H9 (cell line): Measurements from ENCODE around the gene URB1. TPM values are rescaled to one million over a fixed set of nuclear protein-coding genes. Genes with fewer than 3 reads are reported as not detected.
"Not testable (repeated sequence)": the region's sequence is repeated elsewhere in the genome, so short reads cannot be mapped to it uniquely, and the experiment has no call there.

Experiments used
- DNase-seq: peaks from one replicate; pipeline ENCODE4 v3.0.0-alpha.2; 2017
- H2AFZ ChIP-seq: one replicate; pipeline ENCODE4 v1.6.1; 2013; ENCODE audit warnings: mild to moderate bottlenecking, low read length, control low read depth, moderate library complexity
- H2AK5ac ChIP-seq: 2 replicates; pipeline ENCODE4 v1.6.1; 2013; ENCODE audit warnings: low read length, control low read depth, mixed read lengths; ENCODE audit not compliant: insufficient read length
- H2BK120ac ChIP-seq: one replicate; pipeline ENCODE4 v1.6.1; 2013; ENCODE audit warnings: low read depth, mild to moderate bottlenecking, low read length, control low read depth, inconsistent platforms; ENCODE audit not compliant: poor library complexity, severe bottlenecking
- H2BK12ac ChIP-seq: 2 replicates; pipeline ENCODE4 v1.6.1; 2013; ENCODE audit warnings: low read length, control low read depth, mixed read lengths, low read depth; ENCODE audit not compliant: insufficient read length
- H2BK15ac ChIP-seq: 2 replicates; pipeline ENCODE4 v1.6.1; 2013; ENCODE audit warnings: low read depth, low read length, control low read depth
- H2BK20ac ChIP-seq: one replicate; pipeline ENCODE4 v1.6.1; 2013; ENCODE audit warnings: low read depth, mild to moderate bottlenecking, low read length, control low read depth, inconsistent platforms; ENCODE audit not compliant: poor library complexity, severe bottlenecking
- H2BK5ac ChIP-seq: 2 replicates; pipeline ENCODE4 v1.6.1; 2013; ENCODE audit warnings: low read length, control low read depth, mixed read lengths; ENCODE audit not compliant: insufficient read length
- H3K14ac ChIP-seq: 2 replicates; pipeline ENCODE4 v1.6.1; 2013; ENCODE audit warnings: low read length, control low read depth; ENCODE audit not compliant: insufficient read depth
- H3K18ac ChIP-seq: 2 replicates; pipeline ENCODE4 v1.6.1; 2013; ENCODE audit warnings: low read depth, mild to moderate bottlenecking, mixed read lengths, low read length, control low read depth; ENCODE audit not compliant: insufficient read length
- H3K23ac ChIP-seq: 2 replicates; pipeline ENCODE4 v1.6.1; 2013; ENCODE audit warnings: low read length, control low read depth, mixed read lengths, low read depth; ENCODE audit not compliant: insufficient read length
- H3K23me2 ChIP-seq: 2 replicates; pipeline ENCODE4 v1.6.1; 2013; ENCODE audit warnings: low read depth, mild to moderate bottlenecking, mixed read lengths, low read length, control low read depth; ENCODE audit not compliant: insufficient read length, poor library complexity, severe bottlenecking
- H3K27ac ChIP-seq: 2 replicates; pipeline ENCODE4 v1.5.1; 2013; ENCODE audit warnings: low read length, control low read depth, mixed read lengths, low read depth; ENCODE audit not compliant: insufficient read length
- H3K27me3 ChIP-seq: 2 replicates; pipeline ENCODE4 v1.6.1; 2013; ENCODE audit warnings: low read length, control low read depth, inconsistent platforms; ENCODE audit not compliant: insufficient read depth
- H3K4ac ChIP-seq: 2 replicates; pipeline ENCODE4 v1.6.1; 2013; ENCODE audit warnings: low read depth, mild to moderate bottlenecking, control low read depth, inconsistent platforms, low read length, moderate library complexity
- H3K4me1 ChIP-seq: 2 replicates; pipeline ENCODE4 v1.6.1; 2013; ENCODE audit warnings: low read length, control low read depth, inconsistent platforms; ENCODE audit not compliant: insufficient read depth
- H3K4me2 ChIP-seq: 2 replicates; pipeline ENCODE4 v1.6.1; 2013; ENCODE audit warnings: low read length, control low read depth, mixed read lengths; ENCODE audit not compliant: insufficient read length, insufficient read depth
- H3K56ac ChIP-seq: 2 replicates; pipeline ENCODE4 v1.6.1; 2013; ENCODE audit warnings: low read depth, mild to moderate bottlenecking, mixed read lengths, low read length, control low read depth; ENCODE audit not compliant: insufficient read length
- H3K79me1 ChIP-seq: 2 replicates; pipeline ENCODE4 v1.6.1; 2013; ENCODE audit warnings: low read depth, mild to moderate bottlenecking, moderate library complexity, low read length, control low read depth, inconsistent platforms; ENCODE audit not compliant: insufficient read depth, poor library complexity, severe bottlenecking
- H3K79me2 ChIP-seq: 2 replicates; pipeline ENCODE4 v1.6.1; 2013; ENCODE audit warnings: low read length, control low read depth, inconsistent platforms; ENCODE audit not compliant: insufficient read depth
- H3K9ac ChIP-seq: 2 replicates; pipeline ENCODE4 v1.6.1; 2013; ENCODE audit warnings: low read length, control low read depth, mixed read lengths; ENCODE audit not compliant: insufficient read length; ENCODE audit errors: extremely low read depth
- H3K9me3 ChIP-seq: one replicate; pipeline ENCODE4 v1.6.1; 2013; ENCODE audit warnings: low read depth, low read length, inconsistent platforms; ENCODE audit not compliant: control insufficient read depth
- H3T11ph ChIP-seq: one replicate; pipeline ENCODE4 v1.6.1; 2013; ENCODE audit warnings: mild to moderate bottlenecking, low read length, control low read depth, inconsistent platforms
- H4K20me1 ChIP-seq: one replicate; pipeline ENCODE4 v1.6.1; 2013; ENCODE audit not compliant: control insufficient read depth, insufficient read length, insufficient read depth
- H4K5ac ChIP-seq: 2 replicates; pipeline ENCODE4 v1.6.1; 2013; ENCODE audit warnings: low read depth, mild to moderate bottlenecking, mixed read lengths, low read length, control low read depth; ENCODE audit not compliant: insufficient read length
- H4K8ac ChIP-seq: replicated peaks from 2 replicates; pipeline ENCODE4 v1.6.1; 2013; ENCODE audit warnings: low read length, control low read depth, mixed read lengths, low read depth; ENCODE audit not compliant: insufficient read length
- H4K91ac ChIP-seq: 2 replicates; pipeline ENCODE4 v1.6.1; 2013; ENCODE audit warnings: low read depth, mild to moderate bottlenecking, moderate library complexity, mixed read lengths, low read length, control low read depth; ENCODE audit not compliant: insufficient read length
- H3K27ac Mint-ChIP-seq, 3 experiments: 2 replicates in 2 of 3; 3 replicates in 1 of 3; pipeline ENCODE4 v1.8.0; 2020 to 2021; ENCODE audit warnings: mixed read lengths in 3 of 3, mild to moderate bottlenecking in 1 of 3, moderate library complexity in 1 of 3
- H3K27me3 Mint-ChIP-seq: 2 replicates; pipeline ENCODE4 v1.8.0; 2021; ENCODE audit warnings: low read depth, mild to moderate bottlenecking, moderate library complexity, mixed read lengths
- H3K36me3 Mint-ChIP-seq, 3 experiments: 2 replicates in 2 of 3; 3 replicates in 1 of 3; pipeline ENCODE4 v1.8.0; 2020 to 2021; ENCODE audit warnings: low read depth in 3 of 3, mixed read lengths in 3 of 3; ENCODE audit not compliant: insufficient read depth in 1 of 3
- H3K4me1 Mint-ChIP-seq, 2 experiments: 2 replicates each; pipeline ENCODE4 v1.8.0; 2020; ENCODE audit warnings: mixed read lengths in 2 of 2
- H3K4me3 Mint-ChIP-seq, 2 experiments: 2 replicates in 1 of 2; 3 replicates in 1 of 2; pipeline ENCODE4 v1.8.0; 2020 to 2021; ENCODE audit warnings: mild to moderate bottlenecking in 2 of 2, mixed read lengths in 2 of 2, moderate library complexity in 1 of 2
- H3K9me3 Mint-ChIP-seq, 2 experiments: 2 replicates in 1 of 2; 3 replicates in 1 of 2; pipeline ENCODE4 v1.8.0; 2020; ENCODE audit warnings: mild to moderate bottlenecking in 2 of 2, mixed read lengths in 2 of 2, moderate library complexity in 1 of 2
- WGBS: extraction: QIAGEN DNeasy Blood & Tissue Kit; methylation state at CpG from one replicate; pipeline ENCODE4 v1.1.7; 2013; ENCODE audit warnings: missing lambda C conversion rate, low lambda C conversion rate, mixed read lengths; ENCODE audit not compliant: insufficient read length; ENCODE audit errors: extremely low coverage; 5-methylcytosine and 5-hydroxymethylcytosine counted together
- total RNA-seq: library from RNA; stranded (reverse); gene quantifications from 2 replicates; pipeline ENCODE4 v1.2.1, GENCODE V29; 2021
- TF ChIP-seq, protein P1 (sequence below): fragments of 200-600 bp; sonication (generic); conservative IDR thresholded peaks from 3 replicates; pipeline ENCODE4 v1.8.0; 2021; ENCODE audit warnings: antibody characterized with exemption, mild to moderate bottlenecking

URB1 gene
- total RNA-seq, 1 experiment from 2014 or later = 23.5 TPM

DNA sequence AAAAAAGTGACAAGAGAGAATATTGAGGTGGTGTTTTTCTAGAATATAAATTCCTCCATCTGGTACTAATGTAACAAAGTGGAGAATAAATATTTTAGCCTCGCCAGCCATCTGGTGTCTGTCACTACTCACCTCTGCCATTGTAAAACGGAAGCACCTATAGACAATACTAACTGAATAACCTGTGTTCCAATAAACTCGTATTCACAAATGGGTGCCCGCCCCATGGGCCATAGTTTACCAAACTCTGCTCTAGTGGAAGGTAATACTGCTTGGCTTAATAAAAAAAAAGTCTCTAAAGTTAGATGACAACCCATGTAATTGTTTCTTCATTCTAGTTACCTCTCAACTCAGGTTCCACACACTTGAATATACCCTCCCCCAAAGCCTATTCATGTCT is 122.1 kb downstream of the URB1 start:
- Histone ChIP-seq H3K4me2 (no peak overlapping the region), H2BK12ac (no peak overlapping the region), H2AFZ (no peak overlapping the region), H4K5ac (no peak overlapping the region), H4K20me1 (no peaks in the 10 kb centered on the region), H2BK5ac (no peak overlapping the region), H2AK5ac (no peak overlapping the region), H3K9me3 (no peaks in the 10 kb centered on the region), H3K4ac (no peak overlapping the region), H3K14ac (no peak overlapping the region), H2BK20ac (no peak overlapping the region), H2BK120ac (no peak overlapping the region), H3K4me1 (no peaks in the 10 kb centered on the region), H3K79me2 (no peaks in the 10 kb centered on the region), H3K18ac (no peak overlapping the region), H3K27ac (no peak overlapping the region), H3K27me3 (no peaks in the 10 kb centered on the region), H3T11ph (no peak overlapping the region), H2BK15ac (no peak overlapping the region), H3K23ac (no peak overlapping the region), H3K9ac (no peak overlapping the region), H3K56ac (no peak overlapping the region), H3K23me2 (no peaks in the 10 kb centered on the region), H4K91ac (no peak overlapping the region), H3K79me1 (no peaks in the 10 kb centered on the region), H4K8ac (no peak overlapping the region)
- Mint-ChIP-seq H3K9me3 (peaks cover 0 to 2% of the 10 kb centered on the region in 2 experiments; a peak in 1 of 5 replicates), H3K4me3 (no peak overlapping the region), H3K27me3 (no peaks in the 10 kb centered on the region), H3K27ac (no peak overlapping the region), H3K4me1 (no peaks in the 10 kb centered on the region), H3K36me3 (peaks cover 30 to 67% (median 67%) of the 10 kb centered on the region in 3 experiments)
- DNase-seq = no peak
- TF ChIP-seq, protein P1, sequence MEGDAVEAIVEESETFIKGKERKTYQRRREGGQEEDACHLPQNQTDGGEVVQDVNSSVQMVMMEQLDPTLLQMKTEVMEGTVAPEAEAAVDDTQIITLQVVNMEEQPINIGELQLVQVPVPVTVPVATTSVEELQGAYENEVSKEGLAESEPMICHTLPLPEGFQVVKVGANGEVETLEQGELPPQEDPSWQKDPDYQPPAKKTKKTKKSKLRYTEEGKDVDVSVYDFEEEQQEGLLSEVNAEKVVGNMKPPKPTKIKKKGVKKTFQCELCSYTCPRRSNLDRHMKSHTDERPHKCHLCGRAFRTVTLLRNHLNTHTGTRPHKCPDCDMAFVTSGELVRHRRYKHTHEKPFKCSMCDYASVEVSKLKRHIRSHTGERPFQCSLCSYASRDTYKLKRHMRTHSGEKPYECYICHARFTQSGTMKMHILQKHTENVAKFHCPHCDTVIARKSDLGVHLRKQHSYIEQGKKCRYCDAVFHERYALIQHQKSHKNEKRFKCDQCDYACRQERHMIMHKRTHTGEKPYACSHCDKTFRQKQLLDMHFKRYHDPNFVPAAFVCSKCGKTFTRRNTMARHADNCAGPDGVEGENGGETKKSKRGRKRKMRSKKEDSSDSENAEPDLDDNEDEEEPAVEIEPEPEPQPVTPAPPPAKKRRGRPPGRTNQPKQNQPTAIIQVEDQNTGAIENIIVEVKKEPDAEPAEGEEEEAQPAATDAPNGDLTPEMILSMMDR = no peak
- WGBS = no CpG with 5 or more reads among the region's 4 CpGs

GRCh38 chr21:32265321-32265720 is 127.5 kb downstream of the URB1 start:
- H2BK20ac ChIP-seq, H3K9me3 ChIP-seq, H2BK5ac ChIP-seq, H3K18ac ChIP-seq, H3K23ac ChIP-seq, H4K91ac ChIP-seq, H3K79me2 ChIP-seq, H4K8ac ChIP-seq, H2BK120ac ChIP-seq, H3K79me1 ChIP-seq, H3K4me1 Mint-ChIP-seq, H3K9me3 Mint-ChIP-seq, H2AK5ac ChIP-seq, H4K20me1 ChIP-seq, H4K5ac ChIP-seq, H3K27ac ChIP-seq, H3K27me3 ChIP-seq, H3K4ac ChIP-seq, H2AFZ ChIP-seq, DNase-seq, H3K56ac ChIP-seq, H3K23me2 ChIP-seq, H2BK12ac ChIP-seq, H3K27me3 Mint-ChIP-seq, H3K4me2 ChIP-seq, H3T11ph ChIP-seq, H3K14ac ChIP-seq, H2BK15ac ChIP-seq, H3K9ac ChIP-seq, H3K4me1 ChIP-seq, H3K4me3 Mint-ChIP-seq: not testable (repeated sequence)
- Mint-ChIP-seq H3K27ac (peak overlapping the region in 1 of 3 experiments; percentile 31; a peak in 1 of 7 replicates), H3K36me3 (peaks cover 28 to 38% (median 32%) of the 10 kb centered on the region in 3 experiments)
- no CpG with 5 or more reads among the region's 23 CpGs for WGBS
